GM06990 (cell line): Measurements from ENCODE around the gene DYNC2I2.
"Not testable (repeated sequence)": the region's sequence is repeated elsewhere in the genome, so short reads cannot be mapped to it uniquely, and the experiment has no call there.

Experiments used
- DNase-seq: peaks from one replicate; pipeline ENCODE4 v3.0.0-alpha.2; 2011; ENCODE audit not compliant: insufficient read length; ENCODE audit errors: extremely low read depth
- H3K27me3 ChIP-seq: replicated peaks from 2 replicates; pipeline ENCODE4 v1.6.0; 2011; ENCODE audit warnings: low read length; ENCODE audit not compliant: control insufficient read depth, insufficient read depth
- H3K36me3 ChIP-seq: 2 replicates; pipeline ENCODE4 v1.5.1; 2011; ENCODE audit warnings: low read length; ENCODE audit not compliant: control insufficient read depth, insufficient read depth
- H3K4me3 ChIP-seq: replicated peaks from 2 replicates; pipeline ENCODE4 v1.5.1; 2011; ENCODE audit warnings: low read depth, mild to moderate bottlenecking, control low read depth, low read length
- TF ChIP-seq, protein P1 (sequence below): IDR thresholded peaks from 2 replicates; pipeline ENCODE4 v1.5.1; 2011; ENCODE audit warnings: low read length, control low read depth, mild to moderate bottlenecking, inconsistent platforms; ENCODE audit not compliant: insufficient read depth, poor library complexity, severe bottlenecking

Gene DYNC2I2

DNA sequence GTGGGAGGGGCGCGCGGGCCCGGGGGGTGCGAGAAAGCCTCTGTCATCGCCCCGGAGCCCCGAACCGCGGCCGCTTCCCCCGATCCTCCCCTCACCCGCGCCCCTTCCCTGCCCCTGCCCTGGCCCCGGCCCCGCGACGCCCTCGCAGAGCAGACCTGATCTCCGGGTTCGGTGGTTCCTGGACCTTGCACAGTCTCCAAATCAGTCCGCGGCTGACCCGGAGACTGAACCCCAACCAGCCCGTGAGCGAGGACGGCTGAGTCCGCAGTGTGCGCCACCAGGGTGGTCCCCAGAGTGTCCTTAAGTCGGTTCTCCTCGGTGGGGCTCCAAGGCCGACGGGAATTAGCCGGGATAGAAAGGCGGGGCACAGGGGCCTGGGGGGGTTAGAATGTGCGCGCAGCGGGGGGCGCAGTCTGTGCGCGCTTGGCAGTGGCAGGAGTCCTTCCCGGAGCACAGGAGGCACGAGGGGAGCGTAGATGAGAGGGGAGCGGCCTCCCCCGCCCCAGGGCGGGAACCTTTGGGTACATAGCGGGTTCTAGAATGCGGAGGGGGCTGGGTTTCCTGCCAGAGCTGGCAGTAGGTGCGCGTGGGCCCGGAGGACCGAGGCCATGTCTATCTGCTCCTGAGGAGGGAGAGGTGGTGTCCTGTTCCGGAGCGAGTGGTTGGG, 46.4 kb upstream of the DYNC2I2 start:
- H3K27me3 ChIP-seq: no peaks in the 10 kb centered on the region
- TF ChIP-seq, protein P1, sequence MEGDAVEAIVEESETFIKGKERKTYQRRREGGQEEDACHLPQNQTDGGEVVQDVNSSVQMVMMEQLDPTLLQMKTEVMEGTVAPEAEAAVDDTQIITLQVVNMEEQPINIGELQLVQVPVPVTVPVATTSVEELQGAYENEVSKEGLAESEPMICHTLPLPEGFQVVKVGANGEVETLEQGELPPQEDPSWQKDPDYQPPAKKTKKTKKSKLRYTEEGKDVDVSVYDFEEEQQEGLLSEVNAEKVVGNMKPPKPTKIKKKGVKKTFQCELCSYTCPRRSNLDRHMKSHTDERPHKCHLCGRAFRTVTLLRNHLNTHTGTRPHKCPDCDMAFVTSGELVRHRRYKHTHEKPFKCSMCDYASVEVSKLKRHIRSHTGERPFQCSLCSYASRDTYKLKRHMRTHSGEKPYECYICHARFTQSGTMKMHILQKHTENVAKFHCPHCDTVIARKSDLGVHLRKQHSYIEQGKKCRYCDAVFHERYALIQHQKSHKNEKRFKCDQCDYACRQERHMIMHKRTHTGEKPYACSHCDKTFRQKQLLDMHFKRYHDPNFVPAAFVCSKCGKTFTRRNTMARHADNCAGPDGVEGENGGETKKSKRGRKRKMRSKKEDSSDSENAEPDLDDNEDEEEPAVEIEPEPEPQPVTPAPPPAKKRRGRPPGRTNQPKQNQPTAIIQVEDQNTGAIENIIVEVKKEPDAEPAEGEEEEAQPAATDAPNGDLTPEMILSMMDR: no peak
- no peaks in the 10 kb centered on the region for H3K36me3 ChIP-seq
- DNase-seq: peak; percentile 51
- peak overlapping the region; percentile 65 for H3K4me3 ChIP-seq

DNA sequence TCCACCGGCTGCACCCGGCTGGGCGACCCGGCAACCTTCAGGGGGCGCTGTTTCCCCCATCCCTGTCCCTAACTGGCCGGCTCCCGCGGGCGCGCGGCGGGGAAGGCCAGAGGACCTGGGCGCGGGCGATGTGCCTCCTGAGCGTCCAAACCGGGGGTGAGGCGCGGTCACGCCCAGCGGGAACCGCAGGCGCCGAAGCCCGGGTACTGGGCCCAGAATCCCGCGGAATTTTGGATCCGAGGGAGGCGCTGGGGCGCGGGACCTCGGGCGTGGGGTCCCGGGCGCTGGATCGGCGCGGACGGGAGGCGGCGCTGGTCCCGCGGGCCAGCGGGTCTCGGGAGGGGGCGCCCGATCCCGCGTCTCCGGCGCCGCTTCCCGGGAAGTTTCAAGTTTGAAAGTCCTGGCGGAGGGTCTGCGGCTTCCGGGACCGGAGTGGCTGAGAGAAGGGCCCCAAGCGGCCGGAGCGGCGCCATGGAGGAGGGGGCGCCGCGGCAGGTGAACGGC, 45.9 kb upstream of the DYNC2I2 start, which contains the start of gene PKN3:
TSS of gene PKN3 (plus strand) at position 59 of the 504 bp plus-strand sequence. CDS start at position 472, 413 bp downstream.
- Histone ChIP-seq H3K36me3 (peaks cover under 1% of the 10 kb centered on the region; the same call in 1 of the 2 replicates), H3K27me3 (no peaks in the 10 kb centered on the region), H3K4me3 (peak within 1 kb of the TSS; percentile 65)
- TF ChIP-seq, protein P1: peak; percentile 88
- peak; percentile 88 for DNase-seq

DNA sequence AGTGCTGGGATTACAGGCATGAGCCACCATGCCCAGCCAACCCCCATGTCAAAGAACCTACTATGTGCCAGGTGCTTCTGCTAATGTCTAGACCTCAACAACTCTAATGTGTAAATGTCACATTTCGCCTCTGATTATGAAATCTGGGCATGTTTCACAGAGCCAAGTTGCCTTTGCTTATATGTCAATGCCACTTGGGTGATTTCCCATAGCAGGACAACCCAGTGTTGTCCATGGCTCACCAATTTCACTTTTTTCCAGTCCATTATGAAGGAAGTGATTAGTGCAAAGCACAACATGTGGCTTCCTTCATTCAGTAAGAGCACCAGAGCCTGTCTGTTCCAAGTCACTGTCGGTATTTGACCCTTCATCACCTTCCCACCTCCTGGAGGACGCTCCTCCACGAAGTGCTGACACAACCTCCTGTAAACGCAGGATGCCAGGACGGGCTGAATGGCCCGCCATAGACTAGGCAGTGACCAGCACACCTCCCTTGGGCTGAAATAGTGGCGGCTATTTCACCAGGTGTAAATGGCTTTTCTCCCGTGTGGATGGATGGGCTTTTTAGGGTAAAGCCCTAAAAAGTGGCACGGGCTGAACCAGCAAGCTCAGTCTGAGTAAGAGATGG, 44.7 kb upstream of the DYNC2I2 start:
- TF ChIP-seq, protein P1: no peak
- DNase-seq: no peak
- no peak overlapping the region for H3K4me3 ChIP-seq
- H3K27me3 ChIP-seq: no peaks in the 10 kb centered on the region
- H3K36me3 ChIP-seq: peaks cover 3% of the 10 kb centered on the region; the same call in 1 of the 2 replicates

DNA sequence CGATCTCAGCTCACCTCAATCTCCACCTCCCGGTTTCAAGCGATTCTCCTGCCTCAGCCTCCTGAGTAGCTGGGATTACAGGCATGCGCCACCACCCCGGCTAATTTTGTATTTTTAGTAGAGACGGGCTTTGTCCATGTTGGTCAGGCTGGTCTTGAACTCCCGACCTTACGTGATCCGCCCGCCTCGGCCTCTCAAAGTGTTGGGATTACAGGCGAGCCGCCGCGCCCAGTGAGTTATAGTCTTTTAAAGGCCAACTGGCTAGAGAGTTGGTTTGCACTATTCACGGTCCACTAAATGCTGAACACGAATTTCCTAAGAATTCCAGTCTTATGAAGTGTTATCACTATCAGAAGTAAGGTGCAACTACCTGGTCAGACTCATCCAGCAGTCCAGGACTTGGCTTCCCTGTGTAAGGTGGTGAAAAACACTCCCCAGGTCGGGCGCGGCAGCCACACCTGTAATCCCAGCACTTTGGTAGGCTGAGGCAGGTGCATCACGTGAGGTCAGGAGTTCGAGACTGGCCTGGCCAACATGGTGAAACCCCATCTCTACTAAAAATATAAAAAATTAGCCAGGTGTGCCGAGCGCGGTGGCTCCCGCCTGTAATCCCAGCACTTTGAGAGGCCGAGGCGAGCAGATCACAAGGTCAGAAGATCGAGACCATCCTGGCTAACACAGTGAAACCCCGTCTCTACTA, 42.6 kb upstream of the DYNC2I2 start:
- not testable (repeated sequence) for H3K4me3 ChIP-seq, H3K27me3 ChIP-seq, H3K36me3 ChIP-seq, DNase-seq

DNA sequence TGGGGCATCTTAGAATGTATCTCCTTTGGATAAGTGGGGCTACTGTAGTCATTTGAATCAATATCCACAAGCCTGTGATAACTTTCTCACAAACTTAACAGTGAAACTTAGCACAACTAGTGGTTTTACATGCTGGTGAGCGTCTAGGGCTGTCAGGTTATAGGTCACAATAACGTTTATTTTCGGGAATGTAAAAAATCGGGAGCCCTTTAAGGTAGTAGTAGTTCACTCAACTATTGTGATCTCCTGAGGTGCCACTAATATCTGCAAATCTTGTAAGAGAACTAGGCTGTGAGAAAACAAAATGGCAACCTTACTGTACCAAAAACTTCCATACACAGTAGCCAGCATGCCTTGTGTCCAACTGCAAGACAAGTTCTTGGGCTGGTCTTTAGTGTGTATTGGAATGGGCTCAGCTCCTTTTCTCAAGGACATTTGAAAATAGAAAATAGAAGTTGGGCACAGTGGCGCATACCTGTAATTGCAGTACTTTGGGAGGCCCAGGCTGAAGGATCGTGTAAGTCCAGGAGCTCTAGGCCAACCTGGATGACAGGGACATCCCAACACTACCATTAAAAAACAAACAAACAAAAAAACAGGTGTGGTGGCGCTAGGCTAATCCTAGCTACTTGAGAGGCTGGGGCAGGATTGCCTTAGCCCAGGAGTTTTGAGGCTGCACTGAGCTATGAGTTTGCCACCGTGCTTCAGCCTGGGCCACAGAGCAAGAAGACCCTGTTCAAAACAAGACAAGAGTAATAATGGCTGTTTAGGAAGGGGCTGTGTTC, 40.5 kb upstream of the DYNC2I2 start:
- no peak for DNase-seq
- Histone ChIP-seq H3K36me3 (peaks cover 8% of the 10 kb centered on the region), H3K4me3 (no peak overlapping the region), H3K27me3 (no peaks in the 10 kb centered on the region)
- TF ChIP-seq, protein P1: no peak
